ENCODE data around the gene CCDC77. TPM values are rescaled to one million over a fixed set of nuclear protein-coding genes. Genes with fewer than 3 reads are reported as not detected.

Gene CCDC77
- total and polyA plus RNA-seq, 2 donors (not counting 1 experiment from before 2014, with no cell fraction given) = 8.6 to 12.9 TPM

GRCh38 chr12:452667-453210, 51.3 kb downstream of the CCDC77 start:
- ChIA-PET CTCF (interaction anchor here (1.2 kb wide), 1 partner anchor 10 kb away, joined by 3 read pairs; no protein-coding TSS in a partner anchor), POLR2A (no interaction called here)
- no peak overlapping the region for H3K4me3 ChIP-seq (ENCODE audit: control extremely low read depth in 1 of 5, extremely low read depth in 1 of 5, insufficient read depth in 1 of 5, low read depth in 2 of 5, low read length in 4 of 5)
- no peaks in the 10 kb centered on the region for H3K79me2 ChIP-seq (ENCODE audit: control insufficient read depth, insufficient read depth, low read length)
- peaks cover 0 to 12% (median 0%) of the 10 kb centered on the region in 3 donors for H3K9me3 ChIP-seq (ENCODE audit: control extremely low read depth in 1 of 3, control insufficient read depth in 2 of 3, insufficient read depth in 1 of 3, low read length in 2 of 3)
- peak; percentile 31 for DNase-seq
- Mint-ChIP-seq H3K9me3 (ENCODE audit: insufficient read depth) (no peaks in the 10 kb centered on the region), H3K4me1 (peaks cover 5% of the 10 kb centered on the region), H3K27me3 (peaks cover 4% of the 10 kb centered on the region), H3K4me3 (no peak overlapping the region), H3K27ac (no peak overlapping the region)
- ATAC-seq (ENCODE audit: low read depth) = no peak
- H2AFZ ChIP-seq (ENCODE audit: insufficient read depth, low read depth, low read length, poor library complexity, severe bottlenecking) = no peak overlapping the region
- WGBS (ENCODE audit: insufficient coverage) = 85% methylated on average over 4 of the region's 25 CpGs
- H4K20me1 ChIP-seq (ENCODE audit: control insufficient read depth, insufficient read depth, low read length, poor library complexity, severe bottlenecking) = no peaks in the 10 kb centered on the region
- H3K4me2 ChIP-seq (replicated peaks; ENCODE audit: low read depth, low read length, poor library complexity, severe bottlenecking) = no peak overlapping the region
- no peak overlapping the region for H3K27ac ChIP-seq (ENCODE audit: low read length in 2 of 2)
- no peaks in the 10 kb centered on the region for H3K36me3 ChIP-seq (replicated peaks in 1 of 2; ENCODE audit: control extremely low read depth in 1 of 2, control insufficient read depth in 1 of 2, extremely low read depth in 1 of 2, insufficient read depth in 2 of 2, low read length in 1 of 2)
- no peak overlapping the region for H3K9ac ChIP-seq (ENCODE audit: low read length)
- H3K27me3 ChIP-seq (replicated peaks in 1 of 4; ENCODE audit: control extremely low read depth in 1 of 4, control insufficient read depth in 3 of 4, insufficient read depth in 4 of 4, low read length in 3 of 4) = no peaks in the 10 kb centered on the region
- TF ChIP-seq CTCF (IDR thresholded peaks at IDR 0.05) = peak; percentile 80
- TF ChIP-seq EZH2 (IDR thresholded peaks at IDR 0.05; ENCODE audit: borderline replicate concordance, insufficient read depth, low read depth, low read length, poor library complexity, severe bottlenecking) = no peak
- H3K4me1 ChIP-seq (ENCODE audit: control insufficient read depth in 2 of 2, insufficient read depth in 2 of 2, low read length in 2 of 2) = peaks cover 0 to 7% of the 10 kb centered on the region in 2 donors
- intact Hi-C loops (cut with micrococcal nuclease) = no loop called here

- peak; percentile 23 for DNase-seq
- intact Hi-C loops (cut with micrococcal nuclease) = no loop called here
Measured at GRCh38 chr12:454833-455232, 53.4 kb downstream of the CCDC77 start.

More at GRCh38 chr12:454833-455232, 53.4 kb downstream of the CCDC77 start:
- WGBS (ENCODE audit: insufficient coverage) = no CpG with 5 or more reads among the region's 1 CpG
- H4K20me1 ChIP-seq (ENCODE audit: control insufficient read depth, insufficient read depth, low read length, poor library complexity, severe bottlenecking) = no peaks in the 10 kb centered on the region
- H3K27me3 ChIP-seq (replicated peaks in 1 of 4; ENCODE audit: control extremely low read depth in 1 of 4, control insufficient read depth in 3 of 4, insufficient read depth in 4 of 4, low read length in 3 of 4) = peaks cover 0 to 12% (median 9%) of the 10 kb centered on the region in 4 experiments
- H3K79me2 ChIP-seq (ENCODE audit: control insufficient read depth, insufficient read depth, low read length) = no peaks in the 10 kb centered on the region
- no peak overlapping the region for H2AFZ ChIP-seq (ENCODE audit: insufficient read depth, low read depth, low read length, poor library complexity, severe bottlenecking)
- H3K27me3 Mint-ChIP-seq = peaks cover 13% of the 10 kb centered on the region
- CTCF ChIA-PET = interaction anchor here (1.7 kb wide), 1 partner anchor 11 kb away, joined by 3 read pairs; no protein-coding TSS in a partner anchor
- H3K4me1 Mint-ChIP-seq = peaks cover 9% of the 10 kb centered on the region
- no peak overlapping the region for H3K27ac ChIP-seq (ENCODE audit: low read length in 2 of 2)
- H3K36me3 ChIP-seq (replicated peaks in 1 of 2; ENCODE audit: control extremely low read depth in 1 of 2, control insufficient read depth in 1 of 2, extremely low read depth in 1 of 2, insufficient read depth in 2 of 2, low read length in 1 of 2) = no peaks in the 10 kb centered on the region
- POLR2A ChIA-PET = no interaction called here
- no peak overlapping the region for H3K27ac Mint-ChIP-seq
- H3K9me3 ChIP-seq (ENCODE audit: control extremely low read depth in 1 of 3, control insufficient read depth in 2 of 3, insufficient read depth in 1 of 3, low read length in 2 of 3) = peaks cover 0 to 12% (median 0%) of the 10 kb centered on the region in 3 donors
- ATAC-seq (ENCODE audit: low read depth) = no peak
- H3K9me3 Mint-ChIP-seq (ENCODE audit: insufficient read depth) = no peaks in the 10 kb centered on the region
- H3K4me3 ChIP-seq (ENCODE audit: control extremely low read depth in 1 of 5, extremely low read depth in 1 of 5, insufficient read depth in 1 of 5, low read depth in 2 of 5, low read length in 4 of 5) = no peak overlapping the region
- no peak overlapping the region for H3K4me3 Mint-ChIP-seq
- H3K9ac ChIP-seq (ENCODE audit: low read length) = no peak overlapping the region
- peaks cover 8 to 13% of the 10 kb centered on the region in 2 donors for H3K4me1 ChIP-seq (ENCODE audit: control insufficient read depth in 2 of 2, insufficient read depth in 2 of 2, low read length in 2 of 2)
- no peak overlapping the region for H3K4me2 ChIP-seq (replicated peaks; ENCODE audit: low read depth, low read length, poor library complexity, severe bottlenecking)
- no peak for TF ChIP-seq CTCF (IDR thresholded peaks at IDR 0.05)
- no peak for TF ChIP-seq EZH2 (IDR thresholded peaks at IDR 0.05; ENCODE audit: borderline replicate concordance, insufficient read depth, low read depth, low read length, poor library complexity, severe bottlenecking)

All from B cell (primary cell).